Kidney (tissue), 14 donors: ENCODE measurements around the gene CCDC9B. TPM values are rescaled to one million over a fixed set of nuclear protein-coding genes. Genes with fewer than 3 reads are reported as not detected.

Source experiments
- DNase-seq, 5 donors: peaks; one replicate each; pipeline ENCODE4 v3.0.0-alpha.2; 2013 to 2020
- FAIRE-seq: peaks from 2 replicates; lab custom pipeline; 2012; peaks lifted over from hg19 to GRCh38; lab: Jason Lieb, UNC
- H3K27ac ChIP-seq, 2 donors: one replicate each; pipeline ENCODE4 v1.7.0; 2013; ENCODE audit warnings: low read depth in 2 of 2, low read length in 2 of 2, inconsistent platforms in 1 of 2
- H3K27me3 ChIP-seq: one replicate; pipeline ENCODE4 v1.7.1; 2013; ENCODE audit warnings: low read length, inconsistent platforms; ENCODE audit not compliant: control insufficient read depth, insufficient read depth
- H3K36me3 ChIP-seq, 3 donors: one replicate each; pipeline versions ENCODE4 v1.7.0 to v1.7.1; 2013; ENCODE audit warnings: low read length in 3 of 3, control low read depth in 1 of 3, inconsistent platforms in 1 of 3; ENCODE audit not compliant: insufficient read depth in 3 of 3, control insufficient read depth in 2 of 3
- H3K4me1 ChIP-seq, 3 donors: one replicate each; pipeline versions ENCODE4 v1.7.0 to v1.7.1; 2013; ENCODE audit warnings: low read length in 3 of 3, inconsistent platforms in 1 of 3, low read depth in 1 of 3; ENCODE audit not compliant: control insufficient read depth in 2 of 3, insufficient read depth in 2 of 3
- H3K4me3 ChIP-seq, 3 donors: one replicate each; pipeline versions ENCODE4 v1.7.0 to v1.8.1; 2013; ENCODE audit warnings: low read length in 3 of 3, control low read depth in 1 of 3, inconsistent platforms in 1 of 3
- H3K9ac ChIP-seq, 3 donors: one replicate each; pipeline versions ENCODE4 v1.7.0 to v1.7.1; 2013; ENCODE audit warnings: low read length in 3 of 3, control low read depth in 1 of 3, inconsistent platforms in 1 of 3
- H3K9me3 ChIP-seq, 3 donors: one replicate each; pipeline versions ENCODE4 v1.7.0 to v1.7.1; 2013; ENCODE audit warnings: low read length in 3 of 3, control low read depth in 1 of 3, inconsistent platforms in 1 of 3; ENCODE audit not compliant: control insufficient read depth in 2 of 3, insufficient read depth in 1 of 3
- intact Hi-C: fragments of 100-400 bp; cut with DNase I; formaldehyde crosslinking; loops from one replicate; pipeline ENCODE4 v1.11.1; 2022
- polyA plus RNA-seq: library from polyadenylated mRNA; stranded (reverse); fragments of 350-450 nt; fragmentation: Illumina TruSeq; extraction: RNeasy Lipid Tissue Mini Kit (QIAGEN cat#74804); gene quantifications from one replicate; pipeline ENCODE4 v1.2.3, GENCODE V29; 2014; ENCODE audit warnings: low read depth, low replicate concordance; ENCODE audit not compliant: insufficient read depth
- total RNA-seq: library from RNA; stranded (reverse); fragmentation: NEBNext Ultra II Directional; extraction: Animal tissue kit (Norgen Biotek cat#: 25700); gene quantifications from one replicate; pipeline ENCODE4 v1.2.1, GENCODE V29; 2021
- TF ChIP-seq, protein P1 (sequence below): IDR thresholded peaks from 3 replicates; pipeline ENCODE4 v1.5.1; 2012; ENCODE audit warnings: mild to moderate bottlenecking, moderate library complexity, borderline replicate concordance; ENCODE audit not compliant: insufficient read depth; ENCODE audit errors: extremely low read depth
- donor health status: control.
- donor health status: control.
- donor health status: control.
- donor health status: control.
- donor health status: control.
- donor health status: DM: yes; HTN: yes; CAD: no.
- donor health status: Normal renal cell carcinoma (clear cell type).

Gene CCDC9B
- total and polyA plus RNA-seq, 2 donors from 2014 or later: 4.7 to 60.0 TPM

DNA sequence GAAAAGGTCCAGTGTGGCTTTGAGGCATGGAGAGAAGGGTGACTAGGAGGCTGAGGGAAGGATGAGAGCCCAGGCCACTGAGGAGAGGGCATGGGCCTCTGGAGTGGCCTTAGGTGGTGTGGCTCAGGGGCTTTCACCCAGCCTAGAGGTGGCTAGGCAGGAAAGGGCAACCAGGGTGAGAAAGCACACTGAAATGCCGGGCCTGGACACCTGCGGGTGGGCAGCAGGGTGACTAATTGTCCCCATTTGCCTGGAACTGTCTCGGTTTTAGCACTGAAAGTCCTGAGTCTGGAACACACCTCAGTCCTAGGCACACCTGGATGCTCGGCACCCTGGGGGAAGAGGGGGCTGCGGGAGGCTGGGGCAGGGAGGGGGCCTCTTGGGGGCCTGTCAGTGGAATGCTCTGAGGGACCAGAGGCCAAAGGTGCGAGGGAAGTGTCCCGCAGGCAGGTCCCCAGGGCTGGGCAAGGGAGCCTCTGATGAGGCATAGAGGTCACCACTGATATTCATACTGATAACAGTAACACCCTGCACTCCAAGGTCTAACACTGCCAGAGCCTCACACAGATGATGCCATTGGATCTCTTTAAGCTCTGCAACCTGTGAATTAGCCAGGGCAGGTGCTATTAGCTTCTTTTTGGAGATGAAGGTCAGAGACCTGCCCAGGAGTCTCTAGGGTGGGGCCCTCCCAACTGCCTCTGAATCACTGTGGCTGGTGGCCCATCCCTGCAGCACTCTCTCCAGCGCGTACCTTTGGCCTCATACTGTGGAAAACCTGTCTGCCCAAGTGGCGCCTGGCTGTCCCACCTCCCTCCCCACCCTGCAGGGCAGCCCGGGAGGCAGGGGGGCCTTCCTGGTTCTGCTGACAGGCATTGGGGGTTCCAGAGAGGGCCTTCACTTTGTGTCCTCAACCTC, 7.1 kb upstream of the CCDC9B start:
- FAIRE-seq (no peak), DNase-seq (peak in 1 of 5 donors; percentile 62)
- Histone ChIP-seq H3K36me3 (no peaks in the 10 kb centered on the region), H3K9me3 (no peaks in the 10 kb centered on the region), H3K4me1 (peaks cover 0 to 3% (median 0%) of the 10 kb centered on the region in 3 donors), H3K27me3 (no peaks in the 10 kb centered on the region), H3K4me3 (no peak overlapping the region), H3K9ac (no peak overlapping the region), H3K27ac (no peak overlapping the region)
- TF ChIP-seq, protein P1, sequence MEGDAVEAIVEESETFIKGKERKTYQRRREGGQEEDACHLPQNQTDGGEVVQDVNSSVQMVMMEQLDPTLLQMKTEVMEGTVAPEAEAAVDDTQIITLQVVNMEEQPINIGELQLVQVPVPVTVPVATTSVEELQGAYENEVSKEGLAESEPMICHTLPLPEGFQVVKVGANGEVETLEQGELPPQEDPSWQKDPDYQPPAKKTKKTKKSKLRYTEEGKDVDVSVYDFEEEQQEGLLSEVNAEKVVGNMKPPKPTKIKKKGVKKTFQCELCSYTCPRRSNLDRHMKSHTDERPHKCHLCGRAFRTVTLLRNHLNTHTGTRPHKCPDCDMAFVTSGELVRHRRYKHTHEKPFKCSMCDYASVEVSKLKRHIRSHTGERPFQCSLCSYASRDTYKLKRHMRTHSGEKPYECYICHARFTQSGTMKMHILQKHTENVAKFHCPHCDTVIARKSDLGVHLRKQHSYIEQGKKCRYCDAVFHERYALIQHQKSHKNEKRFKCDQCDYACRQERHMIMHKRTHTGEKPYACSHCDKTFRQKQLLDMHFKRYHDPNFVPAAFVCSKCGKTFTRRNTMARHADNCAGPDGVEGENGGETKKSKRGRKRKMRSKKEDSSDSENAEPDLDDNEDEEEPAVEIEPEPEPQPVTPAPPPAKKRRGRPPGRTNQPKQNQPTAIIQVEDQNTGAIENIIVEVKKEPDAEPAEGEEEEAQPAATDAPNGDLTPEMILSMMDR: no peak
- intact Hi-C loops: no loop called here

- H3K27ac ChIP-seq: no peak overlapping the region
- no peaks in the 10 kb centered on the region for H3K27me3 ChIP-seq
- no peaks in the 10 kb centered on the region for H3K36me3 ChIP-seq
- H3K4me1 ChIP-seq: peaks cover 0 to 3% (median 0%) of the 10 kb centered on the region in 3 donors
- no peak overlapping the region for H3K4me3 ChIP-seq
- no peak overlapping the region for H3K9ac ChIP-seq
- no peak for FAIRE-seq
- intact Hi-C loops: no loop called here
- peak in 1 of 5 donors; percentile 65 for DNase-seq
- TF ChIP-seq, protein P1: no peak
- no peaks in the 10 kb centered on the region for H3K9me3 ChIP-seq
Measured at GRCh38 chr15:40346579-40347558, 6.1 kb upstream of the CCDC9B start.

DNA sequence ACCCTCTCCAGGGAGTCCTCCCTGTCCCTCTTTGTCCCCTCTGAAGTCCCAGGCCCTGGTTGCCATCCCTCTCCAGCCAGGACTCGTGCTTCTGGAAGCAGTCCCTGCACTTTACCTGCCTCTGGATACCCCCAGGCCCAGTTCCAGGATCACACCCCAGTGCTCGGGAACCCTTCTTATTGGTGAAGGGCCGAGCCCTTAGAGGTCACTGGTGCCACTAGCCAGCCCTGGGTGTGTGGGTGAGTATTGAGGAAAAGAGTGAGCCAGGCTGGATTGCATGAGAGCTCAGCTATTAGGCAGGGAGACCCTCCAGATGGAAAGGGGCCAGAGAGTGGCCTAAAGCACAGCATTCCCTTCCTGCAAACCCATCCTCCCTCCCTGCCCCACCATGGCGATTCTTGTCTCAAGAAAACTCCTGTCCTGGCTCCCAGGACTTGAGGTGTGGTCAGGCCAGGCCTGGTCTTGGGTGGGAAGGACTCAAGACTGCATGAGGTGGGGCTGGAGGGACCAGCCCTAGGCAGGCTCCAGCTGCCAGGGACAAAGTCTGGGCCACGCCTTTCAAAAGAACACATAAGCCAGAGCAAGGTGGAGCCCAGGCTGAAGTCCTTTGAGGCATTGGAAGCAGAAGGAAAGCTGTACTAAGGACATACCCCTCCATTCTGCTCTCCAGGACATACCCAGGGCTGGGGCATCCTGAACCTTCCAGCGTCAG, 5.3 kb upstream of the CCDC9B start:
- no peaks in the 10 kb centered on the region for H3K9me3 ChIP-seq
- H3K4me1 ChIP-seq: peaks cover 0 to 7% (median 0%) of the 10 kb centered on the region in 3 donors
- no peak overlapping the region for H3K9ac ChIP-seq

More for the DNA sequence above, 5.3 kb upstream of the CCDC9B start:
- H3K27ac ChIP-seq: no peak overlapping the region
- H3K27me3 ChIP-seq: no peaks in the 10 kb centered on the region
- intact Hi-C loops: no loop called here
- H3K36me3 ChIP-seq: no peaks in the 10 kb centered on the region
- no peak overlapping the region for H3K4me3 ChIP-seq
- TF ChIP-seq, protein P1: no peak
- no peak for FAIRE-seq
- DNase-seq: peak in 1 of 5 donors; percentile 36
